ENCODE data around the gene WASHC4. TPM values are rescaled to one million over a fixed set of nuclear protein-coding genes. Genes with fewer than 3 reads are reported as not detected.

The WASHC4 gene
- total RNA-seq, 1 experiment from 2014 or later: 41.2 TPM

- peaks cover 6% of the 10 kb centered on the region in 2 experiments; a peak in 3 of 4 replicates for H3K4me1 Mint-ChIP-seq
- no peak overlapping the region for H2BK15ac ChIP-seq (ENCODE audit: low read depth, low read length)
- no peak overlapping the region for H2BK20ac ChIP-seq (ENCODE audit: low read depth, low read length, poor library complexity, severe bottlenecking)
- H3K27me3 ChIP-seq (ENCODE audit: insufficient read depth, low read length): no peaks in the 10 kb centered on the region
- no peak overlapping the region for H3K14ac ChIP-seq (ENCODE audit: insufficient read depth, low read length)
- no peak overlapping the region for H2BK12ac ChIP-seq (ENCODE audit: insufficient read length, low read depth, low read length)
- H3K4me1 ChIP-seq (ENCODE audit: insufficient read depth, low read length): no peaks in the 10 kb centered on the region
- no peak overlapping the region for H2AK5ac ChIP-seq (ENCODE audit: insufficient read length, low read length)
- no peak overlapping the region for H2BK120ac ChIP-seq (ENCODE audit: low read depth, low read length, poor library complexity, severe bottlenecking)
- no peak overlapping the region for H2AFZ ChIP-seq (ENCODE audit: low read length)
- H3K9ac ChIP-seq (ENCODE audit: extremely low read depth, insufficient read length, low read length): no peak overlapping the region
- no peak overlapping the region for H4K91ac ChIP-seq (ENCODE audit: insufficient read length, low read depth, low read length)
- H2BK5ac ChIP-seq (ENCODE audit: insufficient read length, low read length): no peak overlapping the region
- H3K56ac ChIP-seq (ENCODE audit: insufficient read length, low read depth, low read length): no peak overlapping the region
- H3K4ac ChIP-seq (ENCODE audit: low read depth, low read length): no peak overlapping the region
- no peak overlapping the region for H3K18ac ChIP-seq (ENCODE audit: insufficient read length, low read depth, low read length)
- H3K23ac ChIP-seq (ENCODE audit: insufficient read length, low read depth, low read length): no peak overlapping the region
- H3K4me2 ChIP-seq (ENCODE audit: insufficient read depth, insufficient read length, low read length): no peak overlapping the region
- no peak overlapping the region for H3T11ph ChIP-seq (ENCODE audit: low read length)
- DNase-seq: no peak
- H3K9me3 Mint-ChIP-seq: no peaks in the 10 kb centered on the region
- H4K8ac ChIP-seq (replicated peaks; ENCODE audit: insufficient read length, low read depth, low read length): no peak overlapping the region
- H4K5ac ChIP-seq (ENCODE audit: insufficient read length, low read depth, low read length): no peak overlapping the region
- H3K79me1 ChIP-seq (ENCODE audit: insufficient read depth, low read depth, low read length, poor library complexity, severe bottlenecking): no peaks in the 10 kb centered on the region
- H3K9me3 ChIP-seq (ENCODE audit: control insufficient read depth, low read depth, low read length): no peaks in the 10 kb centered on the region
- H3K27ac Mint-ChIP-seq: no peak overlapping the region
- H4K20me1 ChIP-seq (ENCODE audit: control insufficient read depth, insufficient read depth, insufficient read length): no peaks in the 10 kb centered on the region
- no peak for TF ChIP-seq CTCF (conservative IDR thresholded peaks at IDR 0.05)
- H3K36me3 Mint-ChIP-seq (ENCODE audit: insufficient read depth in 1 of 3, low read depth in 3 of 3): no peaks in the 10 kb centered on the region
- H3K4me3 Mint-ChIP-seq: no peak overlapping the region
- no peaks in the 10 kb centered on the region for H3K27me3 Mint-ChIP-seq (ENCODE audit: low read depth)
- no peaks in the 10 kb centered on the region for H3K23me2 ChIP-seq (ENCODE audit: insufficient read length, low read depth, low read length, poor library complexity, severe bottlenecking)
- WGBS (ENCODE audit: extremely low coverage, insufficient read length, low lambda C conversion rate): no CpG with 5 or more reads among the region's 3 CpGs
- no peaks in the 10 kb centered on the region for H3K79me2 ChIP-seq (ENCODE audit: insufficient read depth, low read length)
- no peak overlapping the region for H3K27ac ChIP-seq (ENCODE audit: insufficient read length, low read depth, low read length)
Observed at GRCh38 chr12:105076913-105077312, 30.6 kb upstream of the WASHC4 start.
